ENCODE data around the gene C10orf71. TPM values are rescaled to one million over a fixed set of nuclear protein-coding genes. Genes with fewer than 3 reads are reported as not detected.

Gene C10orf71
- total RNA-seq, 1 experiment from 2014 or later = not detected

DNA sequence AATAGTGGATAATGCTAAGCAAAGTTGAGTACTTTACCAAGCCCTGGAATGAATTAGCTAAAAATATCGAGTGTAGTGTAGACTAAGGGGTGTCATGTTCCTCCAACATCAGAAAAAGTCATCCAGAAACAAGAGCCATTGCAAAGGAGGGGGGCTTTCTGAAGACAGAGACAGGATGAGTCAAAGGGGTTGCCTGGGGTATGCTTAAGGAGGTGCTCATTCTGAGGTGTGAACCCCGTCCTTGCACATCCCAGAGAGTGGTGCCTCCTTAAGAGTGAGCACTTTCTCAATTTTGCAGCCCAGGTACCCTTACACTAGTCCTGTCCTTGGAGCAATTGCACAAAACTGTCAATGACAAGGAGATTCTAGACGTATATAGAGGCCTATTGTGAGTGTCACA, 43.1 kb upstream of the C10orf71 start:
- no peak for DNase-seq (ENCODE audit: low spot score)
- H3K27ac ChIP-seq (ENCODE audit: low read depth, low read length, poor library complexity, severe bottlenecking) = no peak overlapping the region
- no peaks in the 10 kb centered on the region for H3K4me1 ChIP-seq (ENCODE audit: insufficient read depth, low read length, poor library complexity, severe bottlenecking)
- no TSS peak for BruUV-seq (replicated peaks)
- H3K27me3 ChIP-seq (replicated peaks; ENCODE audit: insufficient read depth, low read depth, low read length, poor library complexity) = peaks cover 7% of the 10 kb centered on the region
- intact Hi-C loops (cut with micrococcal nuclease; ENCODE audit: unreplicated experiment) = no loop called here
- POLR2A ChIA-PET (ENCODE audit: low non-redundant PET) = no interaction called here
- TF ChIP-seq, protein P1, sequence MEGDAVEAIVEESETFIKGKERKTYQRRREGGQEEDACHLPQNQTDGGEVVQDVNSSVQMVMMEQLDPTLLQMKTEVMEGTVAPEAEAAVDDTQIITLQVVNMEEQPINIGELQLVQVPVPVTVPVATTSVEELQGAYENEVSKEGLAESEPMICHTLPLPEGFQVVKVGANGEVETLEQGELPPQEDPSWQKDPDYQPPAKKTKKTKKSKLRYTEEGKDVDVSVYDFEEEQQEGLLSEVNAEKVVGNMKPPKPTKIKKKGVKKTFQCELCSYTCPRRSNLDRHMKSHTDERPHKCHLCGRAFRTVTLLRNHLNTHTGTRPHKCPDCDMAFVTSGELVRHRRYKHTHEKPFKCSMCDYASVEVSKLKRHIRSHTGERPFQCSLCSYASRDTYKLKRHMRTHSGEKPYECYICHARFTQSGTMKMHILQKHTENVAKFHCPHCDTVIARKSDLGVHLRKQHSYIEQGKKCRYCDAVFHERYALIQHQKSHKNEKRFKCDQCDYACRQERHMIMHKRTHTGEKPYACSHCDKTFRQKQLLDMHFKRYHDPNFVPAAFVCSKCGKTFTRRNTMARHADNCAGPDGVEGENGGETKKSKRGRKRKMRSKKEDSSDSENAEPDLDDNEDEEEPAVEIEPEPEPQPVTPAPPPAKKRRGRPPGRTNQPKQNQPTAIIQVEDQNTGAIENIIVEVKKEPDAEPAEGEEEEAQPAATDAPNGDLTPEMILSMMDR (conservative IDR thresholded peaks at IDR 0.05; ENCODE audit: low read depth, low read length) = no peak
- no peak for TF ChIP-seq EZH2 (IDR thresholded peaks at IDR 0.05; ENCODE audit: borderline replicate concordance, low read depth, low read length, poor library complexity, severe bottlenecking)
- H3K4me3 ChIP-seq (ENCODE audit: low read depth, low read length, poor library complexity, severe bottlenecking) = no peak overlapping the region
- no peaks in the 10 kb centered on the region for H3K9me3 ChIP-seq (ENCODE audit: low read depth, low read length, poor library complexity, severe bottlenecking)
- H3K36me3 ChIP-seq (ENCODE audit: insufficient read depth, low read length, poor library complexity, severe bottlenecking) = no peaks in the 10 kb centered on the region
- CTCF ChIA-PET = no interaction called here

DNA sequence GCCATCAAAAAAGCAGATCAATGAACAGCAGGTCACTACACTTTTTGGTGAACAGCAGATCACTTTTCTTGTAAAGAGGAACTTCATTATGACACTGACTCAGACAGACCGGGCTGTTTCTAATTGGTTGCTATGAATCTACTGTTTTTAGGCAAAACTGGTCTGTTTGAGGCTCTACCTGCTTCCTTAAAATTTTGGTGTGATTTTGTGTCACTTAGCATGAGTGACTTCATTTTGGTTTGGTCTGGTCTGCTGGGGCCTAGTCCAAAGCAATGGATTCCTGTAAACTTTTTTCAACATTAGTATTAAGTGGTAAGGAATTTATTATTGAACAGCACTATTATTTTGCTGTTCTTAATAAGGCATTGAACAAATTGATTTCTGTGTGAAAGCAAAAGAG, 41.8 kb upstream of the C10orf71 start:
- ChIA-PET CTCF (no interaction called here), POLR2A (ENCODE audit: low non-redundant PET) (no interaction called here)
- Histone ChIP-seq H3K9me3 (ENCODE audit: low read depth, low read length, poor library complexity, severe bottlenecking) (no peaks in the 10 kb centered on the region), H3K4me3 (ENCODE audit: low read depth, low read length, poor library complexity, severe bottlenecking) (no peak overlapping the region), H3K4me1 (ENCODE audit: insufficient read depth, low read length, poor library complexity, severe bottlenecking) (no peaks in the 10 kb centered on the region), H3K27me3 (replicated peaks; ENCODE audit: insufficient read depth, low read depth, low read length, poor library complexity) (peaks cover 7% of the 10 kb centered on the region), H3K27ac (ENCODE audit: low read depth, low read length, poor library complexity, severe bottlenecking) (no peak overlapping the region), H3K36me3 (ENCODE audit: insufficient read depth, low read length, poor library complexity, severe bottlenecking) (no peaks in the 10 kb centered on the region)
- no peak for TF ChIP-seq EZH2 (IDR thresholded peaks at IDR 0.05; ENCODE audit: borderline replicate concordance, low read depth, low read length, poor library complexity, severe bottlenecking)
- intact Hi-C loops (cut with micrococcal nuclease; ENCODE audit: unreplicated experiment) = no loop called here
- no TSS peak for BruUV-seq (replicated peaks)
- no peak for DNase-seq (ENCODE audit: low spot score)

DNA sequence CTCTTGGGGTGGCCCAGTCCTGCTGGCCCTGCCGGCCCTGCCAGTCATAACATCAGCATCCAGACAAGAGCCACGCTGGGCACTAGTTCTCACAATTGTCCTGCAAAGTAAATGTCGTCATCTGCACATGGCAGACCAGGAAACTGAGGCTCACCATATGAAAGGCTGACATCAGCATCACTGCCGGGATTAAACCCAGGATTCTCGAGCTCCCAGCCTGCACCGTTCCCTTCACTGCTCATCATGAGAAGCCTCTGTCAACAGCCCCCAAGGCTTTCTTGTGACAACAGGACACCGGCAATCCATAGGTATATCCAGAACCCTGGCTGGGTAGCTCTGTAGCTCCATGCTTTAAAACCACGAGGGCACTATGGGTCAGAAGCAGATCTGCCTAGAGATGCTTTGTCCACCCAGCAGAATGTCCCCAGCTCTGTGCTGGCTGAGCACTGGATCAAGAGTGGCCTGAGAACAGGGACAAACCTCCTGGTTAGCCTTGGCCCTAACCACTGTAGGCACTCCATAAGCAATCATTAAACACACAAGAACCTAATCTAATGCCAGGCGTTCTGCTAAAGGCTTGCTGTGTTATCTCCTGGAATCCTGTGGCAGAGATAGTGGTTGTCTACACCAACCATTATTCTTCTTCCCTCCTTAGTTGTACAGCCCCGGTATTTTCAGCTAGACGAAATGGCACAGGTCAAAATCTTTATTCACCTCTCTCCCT, 41.2 kb upstream of the C10orf71 start:
- H3K27me3 ChIP-seq (replicated peaks; ENCODE audit: insufficient read depth, low read depth, low read length, poor library complexity) = peaks cover 7% of the 10 kb centered on the region
- DNase-seq (ENCODE audit: low spot score) = no peak
- BruUV-seq (replicated peaks) = no TSS peak
- no peak overlapping the region for H3K27ac ChIP-seq (ENCODE audit: low read depth, low read length, poor library complexity, severe bottlenecking)
- intact Hi-C loops (cut with micrococcal nuclease; ENCODE audit: unreplicated experiment) = no loop called here
- no peaks in the 10 kb centered on the region for H3K36me3 ChIP-seq (ENCODE audit: insufficient read depth, low read length, poor library complexity, severe bottlenecking)
- H3K4me3 ChIP-seq (ENCODE audit: low read depth, low read length, poor library complexity, severe bottlenecking) = no peak overlapping the region
- ChIA-PET CTCF (no interaction called here), POLR2A (ENCODE audit: low non-redundant PET) (no interaction called here)
- TF ChIP-seq EZH2 (IDR thresholded peaks at IDR 0.05; ENCODE audit: borderline replicate concordance, low read depth, low read length, poor library complexity, severe bottlenecking) = no peak
- TF ChIP-seq, protein P1 (conservative IDR thresholded peaks at IDR 0.05; ENCODE audit: low read depth, low read length) = no peak
- H3K9me3 ChIP-seq (ENCODE audit: low read depth, low read length, poor library complexity, severe bottlenecking) = no peaks in the 10 kb centered on the region
- no peaks in the 10 kb centered on the region for H3K4me1 ChIP-seq (ENCODE audit: insufficient read depth, low read length, poor library complexity, severe bottlenecking)

DNA sequence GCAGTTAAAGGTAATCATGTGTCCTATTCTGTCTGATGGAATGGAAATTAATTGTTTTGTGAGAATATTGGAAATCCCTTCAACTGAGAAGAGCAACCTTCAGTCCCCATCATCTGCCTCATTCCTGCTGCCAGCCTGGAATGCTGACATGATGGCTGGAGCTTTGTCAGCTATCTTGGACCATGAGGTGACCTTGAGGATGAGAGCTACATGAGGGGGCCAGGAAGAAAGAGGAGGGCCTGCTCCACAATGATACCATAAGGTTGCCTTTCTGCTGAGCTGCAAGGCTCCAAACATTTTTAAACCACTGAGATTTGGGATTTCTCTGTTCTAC, 40.7 kb upstream of the C10orf71 start:
- intact Hi-C loops (cut with micrococcal nuclease; ENCODE audit: unreplicated experiment) = no loop called here
- CTCF ChIA-PET = no interaction called here

More for the DNA sequence above, 40.7 kb upstream of the C10orf71 start:
- no peak for DNase-seq (ENCODE audit: low spot score)
- Histone ChIP-seq H3K36me3 (ENCODE audit: insufficient read depth, low read length, poor library complexity, severe bottlenecking) (no peaks in the 10 kb centered on the region), H3K27me3 (replicated peaks; ENCODE audit: insufficient read depth, low read depth, low read length, poor library complexity) (peaks cover 7% of the 10 kb centered on the region), H3K4me3 (ENCODE audit: low read depth, low read length, poor library complexity, severe bottlenecking) (no peak overlapping the region), H3K9me3 (ENCODE audit: low read depth, low read length, poor library complexity, severe bottlenecking) (no peaks in the 10 kb centered on the region), H3K4me1 (ENCODE audit: insufficient read depth, low read length, poor library complexity, severe bottlenecking) (no peaks in the 10 kb centered on the region), H3K27ac (ENCODE audit: low read depth, low read length, poor library complexity, severe bottlenecking) (no peak overlapping the region)
- POLR2A ChIA-PET (ENCODE audit: low non-redundant PET) = no interaction called here
- TF ChIP-seq, protein P1 (conservative IDR thresholded peaks at IDR 0.05; ENCODE audit: low read depth, low read length) = no peak
- no peak for TF ChIP-seq EZH2 (IDR thresholded peaks at IDR 0.05; ENCODE audit: borderline replicate concordance, low read depth, low read length, poor library complexity, severe bottlenecking)
- no TSS peak for BruUV-seq (replicated peaks)
